Calu3 (cell line): ENCODE data around the gene ATP8B3. TPM values are rescaled to one million over a fixed set of nuclear protein-coding genes. Genes with fewer than 3 reads are reported as not detected.

Experiments
- BruUV-seq: library from RNA; stranded (reverse); fragments of 400-500 nt; replicated peaks from 2 replicates; lab custom pipeline; 2021; lab: Mats Ljungman, UMichigan
- CTCF ChIA-PET: fragments of 300-600 bp; sonication (Branson Sonifier 250); formaldehyde crosslinking; loops from one replicate; lab custom pipeline; 2022; ENCODE audit warnings: antibody characterized with exemption; lab: Charles Lee
- DNase-seq: peaks from one replicate; pipeline ENCODE4 v3.0.0; 2022
- H3K27ac Mint-ChIP-seq: one replicate; pipeline ENCODE4 v1.8.0; 2022; ENCODE audit warnings: mixed read lengths; ENCODE audit not compliant: unreplicated experiment
- H3K27me3 Mint-ChIP-seq: one replicate; pipeline ENCODE4 v1.8.0; 2022; ENCODE audit warnings: mixed read lengths; ENCODE audit not compliant: unreplicated experiment
- H3K36me3 Mint-ChIP-seq: one replicate; pipeline ENCODE4 v1.8.0; 2022; ENCODE audit warnings: mild to moderate bottlenecking, moderate library complexity, mixed read lengths; ENCODE audit not compliant: insufficient read depth, unreplicated experiment
- H3K4me1 Mint-ChIP-seq: one replicate; pipeline ENCODE4 v1.8.0; 2022; ENCODE audit warnings: mild to moderate bottlenecking, low read depth, mixed read lengths; ENCODE audit not compliant: unreplicated experiment
- H3K4me3 Mint-ChIP-seq: one replicate; pipeline ENCODE4 v1.8.0; 2022; ENCODE audit warnings: mild to moderate bottlenecking, low read depth, moderate library complexity, mixed read lengths; ENCODE audit not compliant: unreplicated experiment
- H3K9me3 Mint-ChIP-seq: one replicate; pipeline ENCODE4 v1.8.0; 2022; ENCODE audit warnings: low read depth, mixed read lengths; ENCODE audit not compliant: unreplicated experiment
- CTCF ChIP-seq: fragments of 200-600 bp; IDR thresholded peaks from one replicate; pipeline ENCODE4 v1.8.0; 2022; ENCODE audit warnings: antibody characterized with exemption; ENCODE audit not compliant: unreplicated experiment
- intact Hi-C: fragments of 100-400 bp; cut with micrococcal nuclease; formaldehyde crosslinking; loops from one replicate; pipeline ENCODE4 v1.10.0; 2022; ENCODE audit not compliant: unreplicated experiment
- total RNA-seq: library from RNA; stranded (reverse); gene quantifications from 2 replicates; pipeline ENCODE4 v1.2.3, GENCODE V29; 2022

ATP8B3 gene
- total RNA-seq, 1 experiment from 2014 or later, result 6.7 TPM

- TF ChIP-seq CTCF, result no peak
- no TSS peak for BruUV-seq
- Mint-ChIP-seq H3K4me1 (no peaks in the 10 kb centered on the region), H3K4me3 (no peak overlapping the region), H3K9me3 (no peaks in the 10 kb centered on the region), H3K27me3 (no peaks in the 10 kb centered on the region), H3K36me3 (peaks cover 18% of the 10 kb centered on the region), H3K27ac (no peak overlapping the region)
- intact Hi-C loops, result no loop called here
- DNase-seq, result no peak
- CTCF ChIA-PET, result interaction anchor here (1.2 kb wide), 1 partner anchor 20 kb away, joined by 3 read pairs; no protein-coding TSS in a partner anchor
Measured at GRCh38 chr19:1856345-1856697, 44.2 kb upstream of the ATP8B3 start.

- intact Hi-C loops, result no loop called here
- Mint-ChIP-seq H3K27me3 (no peaks in the 10 kb centered on the region), H3K9me3 (no peaks in the 10 kb centered on the region), H3K27ac (no peak overlapping the region), H3K4me1 (no peaks in the 10 kb centered on the region), H3K4me3 (no peak overlapping the region), H3K36me3 (peaks cover 18% of the 10 kb centered on the region)
- CTCF ChIA-PET, result interaction anchor here (1.2 kb wide), 1 partner anchor 20 kb away, joined by 3 read pairs; no protein-coding TSS in a partner anchor
- DNase-seq, result no peak
- no peak for TF ChIP-seq CTCF
- no TSS peak for BruUV-seq
Measured at GRCh38 chr19:1855828-1856255, 43.8 kb upstream of the ATP8B3 start.

GRCh38 chr19:1855040-1855827 is 43.2 kb upstream of the ATP8B3 start:
- no peaks in the 10 kb centered on the region for H3K27me3 Mint-ChIP-seq
- TF ChIP-seq CTCF, result no peak
- peaks cover 17% of the 10 kb centered on the region for H3K36me3 Mint-ChIP-seq
- no peak overlapping the region for H3K27ac Mint-ChIP-seq
- BruUV-seq, result no TSS peak
- intact Hi-C loops, result no loop called here
- CTCF ChIA-PET, result interaction anchor here (1.0 kb wide), 1 partner anchor 9 kb away, joined by 5 read pairs; no protein-coding TSS in a partner anchor
- DNase-seq, result peak; percentile 62
- no peaks in the 10 kb centered on the region for H3K9me3 Mint-ChIP-seq
- H3K4me1 Mint-ChIP-seq, result no peaks in the 10 kb centered on the region
- no peak overlapping the region for H3K4me3 Mint-ChIP-seq

GRCh38 chr19:1854542-1855039 is 42.5 kb upstream of the ATP8B3 start:
- no TSS peak for BruUV-seq
- CTCF ChIA-PET, result interaction anchor here (1.0 kb wide), 1 partner anchor 10 kb away, joined by 5 read pairs; no protein-coding TSS in a partner anchor
- no peak overlapping the region for H3K4me3 Mint-ChIP-seq

More at GRCh38 chr19:1854542-1855039, 42.5 kb upstream of the ATP8B3 start:
- no peak overlapping the region for H3K27ac Mint-ChIP-seq
- H3K36me3 Mint-ChIP-seq, result peaks cover 17% of the 10 kb centered on the region
- H3K27me3 Mint-ChIP-seq, result no peaks in the 10 kb centered on the region
- TF ChIP-seq CTCF, result no peak
- H3K4me1 Mint-ChIP-seq, result no peaks in the 10 kb centered on the region
- DNase-seq, result no peak
- intact Hi-C loops, result no loop called here
- H3K9me3 Mint-ChIP-seq, result no peaks in the 10 kb centered on the region
